Ishikawa (cell line): Measurements from ENCODE around the gene ATP6V1C2.

Experiments used
- EGR1 ChIP-seq: IDR thresholded peaks from 2 replicates; pipeline ENCODE4 v1.6.1; 2012
- EP300 ChIP-seq: IDR thresholded peaks from 2 replicates; pipeline ENCODE4 v1.6.1; 2012; ENCODE audit warnings: borderline replicate concordance
- FOXM1 ChIP-seq: IDR thresholded peaks from 2 replicates; pipeline ENCODE4 v1.6.1; 2012; ENCODE audit warnings: low read depth, borderline replicate concordance
- MAX ChIP-seq: IDR thresholded peaks from 2 replicates; pipeline ENCODE4 v1.6.1; 2012
- NFIC ChIP-seq: IDR thresholded peaks from 2 replicates; pipeline ENCODE4 v1.6.1; 2012
- RAD21 ChIP-seq: IDR thresholded peaks from 2 replicates; pipeline ENCODE4 v1.6.1; 2012; ENCODE audit warnings: low read depth
- REST ChIP-seq: IDR thresholded peaks from 2 replicates; pipeline ENCODE4 v1.6.1; 2012; ENCODE audit warnings: low read depth, mild to moderate bottlenecking
- TAF1 ChIP-seq: IDR thresholded peaks from 2 replicates; pipeline ENCODE4 v1.6.1; 2012; ENCODE audit warnings: low read depth, mild to moderate bottlenecking
- TCF12 ChIP-seq: IDR thresholded peaks from 2 replicates; pipeline ENCODE4 v1.6.1; 2012; ENCODE audit warnings: low read depth
- TEAD4 ChIP-seq: IDR thresholded peaks from 2 replicates; pipeline ENCODE4 v1.6.1; 2012
- USF1 ChIP-seq: IDR thresholded peaks from 2 replicates; pipeline ENCODE4 v1.6.1; 2012
- YY1 ChIP-seq: IDR thresholded peaks from 2 replicates; pipeline ENCODE4 v1.6.1; 2012; ENCODE audit warnings: low read depth

- TF ChIP-seq RAD21 (no peak), NFIC (no peak), EGR1 (no peak), TCF12 (no peak), TEAD4 (no peak), USF1 (no peak), MAX (no peak), REST (no peak), TAF1 (no peak), EP300 (no peak), YY1 (no peak), FOXM1 (no peak)
Observed at GRCh38 chr2:10781746-10782145, 60.3 kb downstream of the ATP6V1C2 start.
